Suprapubic skin (tissue), 4 donors: ENCODE measurements around the gene SESN3. TPM values are rescaled to one million over a fixed set of nuclear protein-coding genes. Genes with fewer than 3 reads are reported as not detected.

Source experiments
- DNase-seq, 2 donors: peaks; one replicate each; pipeline ENCODE4 v3.0.0-alpha.2; 2019; ENCODE audit warnings: low spot score in 2 of 2
- H3K27ac ChIP-seq: fragments of 200-600 bp; sonication (generic); one replicate; pipeline ENCODE4 v1.5.1; 2019
- H3K27me3 ChIP-seq: fragments of 200-600 bp; sonication (generic); one replicate; pipeline ENCODE4 v1.5.1; 2019
- H3K36me3 ChIP-seq: fragments of 200-600 bp; sonication (generic); one replicate; pipeline ENCODE4 v1.5.1; 2019
- H3K4me1 ChIP-seq: fragments of 200-600 bp; sonication (generic); one replicate; pipeline ENCODE4 v1.5.1; 2019
- H3K4me3 ChIP-seq: fragments of 200-600 bp; sonication (generic); one replicate; pipeline ENCODE4 v1.5.1; 2019; ENCODE audit warnings: mild to moderate bottlenecking
- H3K9me3 ChIP-seq: fragments of 200-600 bp; sonication (generic); one replicate; pipeline ENCODE4 v1.5.1; 2019
- EP300 ChIP-seq: sonication (generic); formaldehyde crosslinking; IDR thresholded peaks from one replicate; pipeline ENCODE4 v1.6.1; 2017; ENCODE audit warnings: antibody characterized with exemption
- POLR2A ChIP-seq, 2 donors: fragments of 450-650 bp; IDR thresholded peaks; one replicate each; pipeline ENCODE4 v1.6.1; 2017; ENCODE audit warnings: antibody characterized with exemption in 2 of 2, mild to moderate bottlenecking in 2 of 2, moderate library complexity in 2 of 2
- POLR2AphosphoS5 ChIP-seq, 3 donors: sonication (generic); formaldehyde crosslinking; IDR thresholded peaks; one replicate each; pipeline ENCODE4 v1.6.1; 2017; ENCODE audit warnings: antibody characterized with exemption in 3 of 3
- WGBS: methylation state at CpG from one replicate; pipeline ENCODE4 v1.1.5; 2018; 5-methylcytosine and 5-hydroxymethylcytosine counted together
- total RNA-seq, 4 donors: library from RNA; depleted of rRNA; stranded (reverse); fragments of >200 nt; gene quantifications; one replicate each; pipeline ENCODE4 v1.1.0, GENCODE V29; 2016
- TF ChIP-seq, protein P1 (sequence below), 2 donors: fragments of 200-600 bp in 1 of 2; fragments of 450-650 bp in 1 of 2; sonication (generic) in 1 of 2; IDR thresholded peaks; one replicate each; pipeline ENCODE4 v1.5.1; 2016 to 2019; ENCODE audit warnings: antibody characterized with exemption in 2 of 2, mild to moderate bottlenecking in 1 of 2, moderate library complexity in 1 of 2

SESN3 gene
- total RNA-seq, 4 donors from 2014 or later: 27.6 to 41.0 (median 32.1) TPM

DNA sequence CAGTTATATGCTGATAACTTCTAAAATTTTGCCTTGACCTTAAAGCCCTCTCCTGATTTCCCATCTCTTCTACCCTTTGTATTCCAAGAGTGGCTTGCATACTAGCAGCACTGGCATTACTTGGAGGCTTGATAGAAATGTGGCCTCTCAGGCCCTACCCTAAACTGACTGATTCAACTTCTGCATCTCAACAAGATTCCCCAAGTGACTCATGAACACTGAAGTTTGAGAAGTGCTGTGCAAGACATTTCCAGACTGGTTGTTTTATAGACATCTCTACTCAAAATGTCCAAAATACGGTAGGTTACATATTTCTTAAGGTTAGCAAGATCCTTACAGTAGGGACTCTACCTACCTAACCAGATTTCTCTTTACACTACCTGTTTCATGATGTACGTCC, 48.6 kb downstream of the SESN3 start:
- H3K27ac ChIP-seq: no peak overlapping the region
- H3K4me3 ChIP-seq: no peak overlapping the region
- H3K36me3 ChIP-seq: peaks cover 34% of the 10 kb centered on the region
- no peaks in the 10 kb centered on the region for H3K27me3 ChIP-seq
- DNase-seq: no peak
- no peaks in the 10 kb centered on the region for H3K9me3 ChIP-seq
- no peaks in the 10 kb centered on the region for H3K4me1 ChIP-seq
- TF ChIP-seq POLR2A (IDR thresholded peaks at IDR 0.05) (no peak), POLR2AphosphoS5 (IDR thresholded peaks at IDR 0.05) (no peak), EP300 (no peak)
- TF ChIP-seq, protein P1, sequence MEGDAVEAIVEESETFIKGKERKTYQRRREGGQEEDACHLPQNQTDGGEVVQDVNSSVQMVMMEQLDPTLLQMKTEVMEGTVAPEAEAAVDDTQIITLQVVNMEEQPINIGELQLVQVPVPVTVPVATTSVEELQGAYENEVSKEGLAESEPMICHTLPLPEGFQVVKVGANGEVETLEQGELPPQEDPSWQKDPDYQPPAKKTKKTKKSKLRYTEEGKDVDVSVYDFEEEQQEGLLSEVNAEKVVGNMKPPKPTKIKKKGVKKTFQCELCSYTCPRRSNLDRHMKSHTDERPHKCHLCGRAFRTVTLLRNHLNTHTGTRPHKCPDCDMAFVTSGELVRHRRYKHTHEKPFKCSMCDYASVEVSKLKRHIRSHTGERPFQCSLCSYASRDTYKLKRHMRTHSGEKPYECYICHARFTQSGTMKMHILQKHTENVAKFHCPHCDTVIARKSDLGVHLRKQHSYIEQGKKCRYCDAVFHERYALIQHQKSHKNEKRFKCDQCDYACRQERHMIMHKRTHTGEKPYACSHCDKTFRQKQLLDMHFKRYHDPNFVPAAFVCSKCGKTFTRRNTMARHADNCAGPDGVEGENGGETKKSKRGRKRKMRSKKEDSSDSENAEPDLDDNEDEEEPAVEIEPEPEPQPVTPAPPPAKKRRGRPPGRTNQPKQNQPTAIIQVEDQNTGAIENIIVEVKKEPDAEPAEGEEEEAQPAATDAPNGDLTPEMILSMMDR (IDR thresholded peaks at IDR 0.05): no peak
- WGBS: 91% methylated on average over 2 of the region's 2 CpGs

DNA sequence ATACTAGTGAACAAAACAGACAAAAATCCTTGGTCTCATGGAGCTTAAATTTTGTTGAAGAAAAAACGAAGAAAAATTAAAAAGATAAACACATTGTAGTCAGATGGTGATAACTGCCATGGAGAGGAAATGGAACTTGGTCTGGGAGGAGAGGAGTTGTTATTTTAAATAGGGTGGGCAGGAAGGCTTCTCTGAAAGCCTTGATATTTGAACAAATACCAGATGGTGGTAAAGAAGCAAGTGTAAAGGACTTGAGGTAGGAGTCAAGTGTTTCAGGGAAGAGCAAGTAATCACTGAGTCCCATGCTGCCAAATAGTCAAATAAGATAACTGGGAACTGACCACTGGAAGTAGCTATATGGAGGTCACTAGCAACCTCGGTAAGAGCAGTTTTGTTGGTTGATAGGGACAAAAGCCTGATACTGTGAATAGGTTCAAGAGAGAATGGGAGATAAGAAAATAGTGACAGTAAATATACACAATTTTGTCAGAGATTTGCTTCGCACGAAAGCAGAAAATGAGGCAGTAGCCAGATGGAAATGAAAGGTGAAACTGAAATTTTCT, 55.1 kb downstream of the SESN3 start:
- no peak for DNase-seq
- no peak overlapping the region for H3K27ac ChIP-seq
- no peak overlapping the region for H3K4me3 ChIP-seq
- H3K9me3 ChIP-seq: no peaks in the 10 kb centered on the region
- 87% methylated on average over 4 of the region's 4 CpGs for WGBS
- H3K36me3 ChIP-seq: peaks cover 61% of the 10 kb centered on the region
- no peaks in the 10 kb centered on the region for H3K4me1 ChIP-seq
- H3K27me3 ChIP-seq: no peaks in the 10 kb centered on the region
- TF ChIP-seq, protein P1 (IDR thresholded peaks at IDR 0.05): no peak
- no peak for TF ChIP-seq POLR2A (IDR thresholded peaks at IDR 0.05)
- no peak for TF ChIP-seq EP300
- no peak for TF ChIP-seq POLR2AphosphoS5 (IDR thresholded peaks at IDR 0.05)

DNA sequence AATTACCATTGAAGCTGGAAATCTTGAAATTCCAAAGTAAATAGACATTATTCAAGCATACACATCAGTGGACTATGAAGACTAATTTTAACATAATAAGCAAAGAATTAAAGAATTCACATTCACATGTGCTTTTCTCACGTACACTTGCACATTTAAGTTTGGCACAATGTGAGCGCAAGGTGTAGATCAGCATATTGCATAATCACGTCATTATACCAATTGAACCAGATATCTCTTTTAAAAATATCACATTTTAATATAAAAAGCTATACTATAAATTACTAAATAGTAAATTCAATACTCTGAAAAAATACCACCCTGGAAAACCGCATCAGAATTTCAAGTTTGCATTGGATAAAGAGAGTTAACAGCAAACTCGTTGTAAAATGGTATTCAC, 60.7 kb downstream of the SESN3 start:
- Histone ChIP-seq H3K9me3 (no peaks in the 10 kb centered on the region), H3K4me1 (no peaks in the 10 kb centered on the region), H3K27ac (no peak overlapping the region), H3K27me3 (no peaks in the 10 kb centered on the region), H3K36me3 (peaks cover 39% of the 10 kb centered on the region), H3K4me3 (no peak overlapping the region)
- DNase-seq: no peak
- WGBS: 96% methylated on average over 5 of the region's 5 CpGs
- TF ChIP-seq POLR2AphosphoS5 (IDR thresholded peaks at IDR 0.05) (no peak), EP300 (no peak), POLR2A (IDR thresholded peaks at IDR 0.05) (no peak)
- TF ChIP-seq, protein P1 (IDR thresholded peaks at IDR 0.05): no peak

DNA sequence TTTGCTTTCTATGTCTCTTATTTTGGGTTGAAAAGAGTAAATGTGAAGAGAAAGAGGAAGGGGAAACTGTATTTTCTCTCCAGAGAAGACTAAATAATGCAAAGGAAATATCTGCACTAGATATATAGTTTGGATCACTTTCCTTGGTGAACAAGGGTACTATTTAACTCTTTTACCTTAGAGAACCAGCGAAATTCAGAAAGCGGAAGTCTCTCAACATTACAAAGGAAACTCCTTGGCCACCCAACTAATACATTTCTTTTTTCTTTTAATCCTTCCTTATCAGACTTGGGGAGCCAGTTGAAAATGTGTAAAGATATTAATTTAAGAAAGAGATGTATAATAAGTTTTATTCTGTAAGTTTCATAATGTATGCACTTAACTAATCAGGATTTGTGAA, 64.2 kb downstream of the SESN3 start:
- H3K36me3 ChIP-seq: peaks cover 7% of the 10 kb centered on the region
- H3K4me3 ChIP-seq: no peak overlapping the region
- H3K9me3 ChIP-seq: no peaks in the 10 kb centered on the region
- DNase-seq: no peak
- TF ChIP-seq POLR2A (IDR thresholded peaks at IDR 0.05): no peak
- no peak for TF ChIP-seq POLR2AphosphoS5 (IDR thresholded peaks at IDR 0.05)
- TF ChIP-seq EP300: no peak
- TF ChIP-seq, protein P1 (IDR thresholded peaks at IDR 0.05): no peak
- 94% methylated on average over 2 of the region's 2 CpGs for WGBS
- H3K27ac ChIP-seq: no peak overlapping the region
- no peaks in the 10 kb centered on the region for H3K4me1 ChIP-seq
- H3K27me3 ChIP-seq: no peaks in the 10 kb centered on the region

DNA sequence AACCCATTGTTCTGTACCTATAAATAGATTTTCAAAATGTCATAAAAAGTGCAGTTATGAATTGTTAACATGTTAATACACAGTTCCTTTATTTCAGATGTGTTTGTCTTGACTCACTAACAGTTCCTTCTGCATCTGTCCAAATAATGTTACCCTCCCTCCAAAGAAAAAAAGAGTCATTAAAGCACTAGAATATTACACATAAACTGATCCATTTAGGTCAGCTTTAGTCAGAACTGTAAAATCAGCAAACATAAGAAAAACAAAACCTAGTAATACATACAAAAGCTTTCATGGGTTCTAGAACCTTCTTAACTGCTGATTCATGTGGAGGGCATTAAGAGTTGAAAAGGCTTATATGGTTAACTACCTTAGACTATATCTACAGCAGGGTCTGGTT, 65.4 kb downstream of the SESN3 start:
- no peaks in the 10 kb centered on the region for H3K9me3 ChIP-seq
- DNase-seq: no peak
- H3K36me3 ChIP-seq: peaks cover 4% of the 10 kb centered on the region
- no peak overlapping the region for H3K4me3 ChIP-seq
- H3K27ac ChIP-seq: no peak overlapping the region
- H3K27me3 ChIP-seq: no peaks in the 10 kb centered on the region
- TF ChIP-seq, protein P1 (IDR thresholded peaks at IDR 0.05): no peak
- TF ChIP-seq EP300 (no peak), POLR2AphosphoS5 (IDR thresholded peaks at IDR 0.05) (no peak)
- H3K4me1 ChIP-seq: no peaks in the 10 kb centered on the region
